Activated naive CD4-positive, alpha-beta T cell treated with anti-CD3 and anti-CD28 coated beads, Interleukin-2, amount 10 ng/mL, durations not matched to agents 5 hours and 36 hours (primary cell): Measurements from ENCODE around the gene ALG8. TPM values are rescaled to one million over a fixed set of nuclear protein-coding genes. Genes with fewer than 3 reads are reported as not detected.

ENCODE experiments used
- total RNA-seq, 2 experiments: library from RNA; stranded (reverse); gene quantifications; one replicate each; pipeline ENCODE4 v1.2.3, GENCODE V29; 2021

Gene ALG8
- total RNA-seq = 10 to 100 TPM; 37.7 to 42.9 TPM

GRCh38 chr11:78139422-78140391 is at the start of gene ALG8:
ALG8 (minus strand) TSS chr11:78139626; CDS start chr11:78139588, 38 bp downstream.

GRCh38 chr11:78188286-78189173 is 49.1 kb upstream of the ALG8 start, which contains the start of the genes KCTD21 and USP35:
KCTD21 (minus strand) TSS chr11:78188626; CDS start chr11:78174554, 14,072 bp downstream.
USP35 (plus strand) TSS chr11:78188919; CDS start chr11:78196246, 7,327 bp downstream.

DNA sequence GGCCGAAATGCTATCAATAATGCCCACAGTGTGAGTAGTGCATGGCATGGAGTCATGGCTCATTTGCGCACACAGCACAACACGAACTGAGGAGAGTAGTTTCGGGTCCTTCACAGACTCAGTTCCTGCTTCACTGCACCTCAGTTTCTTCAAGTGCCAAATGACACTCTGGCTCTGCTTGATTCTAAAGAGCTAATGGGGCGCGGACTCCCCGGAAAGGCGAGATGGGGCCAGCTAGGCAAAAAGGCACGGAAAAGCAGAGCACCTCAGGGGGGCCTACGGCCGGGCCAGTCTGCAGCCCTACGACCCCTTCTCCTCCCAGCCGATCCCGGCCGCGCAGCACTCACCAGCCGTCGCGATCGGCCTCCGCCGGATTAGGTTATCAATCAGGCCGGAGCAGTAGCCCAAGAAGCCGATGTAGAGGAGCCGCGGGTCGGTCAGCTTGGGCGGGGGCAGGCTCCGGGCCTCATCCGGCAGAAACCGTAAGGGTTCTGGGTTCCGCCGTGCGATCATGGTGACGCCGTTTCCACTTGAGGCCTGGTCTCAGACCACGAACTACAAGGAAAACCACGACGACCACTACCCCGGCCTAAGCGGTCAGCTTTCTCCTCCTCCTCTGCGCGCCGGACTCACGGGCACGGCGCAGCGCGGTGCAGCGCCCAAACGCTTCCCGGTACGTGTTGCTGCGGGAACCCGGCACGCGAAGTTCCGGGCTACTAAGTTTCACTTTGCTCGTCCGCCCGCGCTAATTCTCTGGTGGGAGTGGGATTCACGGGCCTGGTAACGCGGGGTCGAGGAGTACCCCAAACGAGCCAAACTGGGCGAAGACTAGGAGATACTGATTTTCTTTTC is 60.0 kb downstream of the ALG8 start, which contains the start of gene NDUFC2:
TSS of gene NDUFC2 (minus strand) at position 631 of the 852 bp plus-strand sequence. CDS start at position 513, 118 bp downstream.

GRCh38 chr11:78063440-78064181 is 75.8 kb downstream of the ALG8 start, which contains the start of gene THRSP:
THRSP (plus strand) TSS chr11:78063861; CDS start chr11:78063882, 21 bp downstream.

Other genes with a start within 250 kb of the ALG8 start
- 10 to 100 TPM; 43.8 to 44.3 TPM for gene INTS4, start 145.0 kb downstream of the ALG8 start, total RNA-seq
- under 1 TPM; 0.18 to 0.22 TPM for gene KCTD14, start 116.3 kb downstream of the ALG8 start, total RNA-seq
- not detected for gene THRSP, start 75.8 kb downstream of the ALG8 start, total RNA-seq
- gene NDUFC2, start 59.8 kb downstream of the ALG8 start, total RNA-seq = 100 to 1,000 TPM; 167 to 168 TPM
- gene KCTD21, start 49.0 kb upstream of the ALG8 start, total RNA-seq = 1 to 10 TPM; 9.5 to 9.7 TPM
- 10 to 100 TPM; 14.2 to 14.3 TPM for gene USP35, start 49.3 kb upstream of the ALG8 start, total RNA-seq